HG03095 (cell line): ENCODE results near the gene DNPEP.
"Not testable (repeated sequence)": the region's sequence is repeated elsewhere in the genome, so short reads cannot be mapped to it uniquely, and the experiment has no call there.

Experiments
- ATAC-seq: cut with Tn5 transposase; IDR thresholded peaks from one replicate; pipeline ENCODE4 v1.9.1; 2021; ENCODE audit warnings: moderate library complexity; ENCODE audit not compliant: unreplicated experiment

DNPEP gene

GRCh38 chr2:219419331-219420197 lies 31.9 kb upstream of the DNPEP start:
- no peak for ATAC-seq

- ATAC-seq = no peak
These were observed 31.3 kb upstream of the DNPEP start for GRCh38 chr2:219419012-219419324.

GRCh38 chr2:219418155-219419011 lies 30.7 kb upstream of the DNPEP start, which contains the start of gene DES:
Gene DES (plus strand): TSS chr2:219418377. CDS start chr2:219418463, 86 bp downstream.
- no peak for ATAC-seq

GRCh38 chr2:219417374-219417773 lies 29.7 kb upstream of the DNPEP start:
- ATAC-seq = no peak

GRCh38 chr2:219416938-219417337 lies 29.2 kb upstream of the DNPEP start:
- ATAC-seq = no peak

- ATAC-seq = no peak
These were observed 28.5 kb upstream of the DNPEP start for GRCh38 chr2:219416235-219416602.

- no peak for ATAC-seq
These were observed 28.0 kb upstream of the DNPEP start for GRCh38 chr2:219415580-219416234.

GRCh38 chr2:219414857-219415256 lies 27.1 kb upstream of the DNPEP start:
- no peak for ATAC-seq

GRCh38 chr2:219410390-219410789 lies 22.7 kb upstream of the DNPEP start:
- ATAC-seq = no peak

- no peak for ATAC-seq
These were observed 21.9 kb upstream of the DNPEP start for GRCh38 chr2:219409619-219410018.

- ATAC-seq = no peak
These were observed 20.9 kb upstream of the DNPEP start for GRCh38 chr2:219408631-219409030.

GRCh38 chr2:219408204-219408603 lies 20.5 kb upstream of the DNPEP start:
- no peak for ATAC-seq

GRCh38 chr2:219407343-219407742 lies 19.6 kb upstream of the DNPEP start:
- ATAC-seq = not testable (repeated sequence)

GRCh38 chr2:219406861-219407230 lies 19.1 kb upstream of the DNPEP start:
- ATAC-seq = no peak

- ATAC-seq = no peak
These were observed 18.5 kb upstream of the DNPEP start for GRCh38 chr2:219405958-219406860.

GRCh38 chr2:219405451-219405850 lies 17.7 kb upstream of the DNPEP start:
- no peak for ATAC-seq

- ATAC-seq = no peak
These were observed 17.2 kb upstream of the DNPEP start for GRCh38 chr2:219404954-219405353.

- ATAC-seq = no peak
These were observed 16.7 kb upstream of the DNPEP start for GRCh38 chr2:219404291-219404910.

GRCh38 chr2:219403861-219404260 lies 16.1 kb upstream of the DNPEP start:
- no peak for ATAC-seq
